ENCODE data around the gene CCDC159.
"Not testable (repeated sequence)": the region's sequence is repeated elsewhere in the genome, so short reads cannot be mapped to it uniquely, and the experiment has no call there.

CCDC159 gene, protein sequence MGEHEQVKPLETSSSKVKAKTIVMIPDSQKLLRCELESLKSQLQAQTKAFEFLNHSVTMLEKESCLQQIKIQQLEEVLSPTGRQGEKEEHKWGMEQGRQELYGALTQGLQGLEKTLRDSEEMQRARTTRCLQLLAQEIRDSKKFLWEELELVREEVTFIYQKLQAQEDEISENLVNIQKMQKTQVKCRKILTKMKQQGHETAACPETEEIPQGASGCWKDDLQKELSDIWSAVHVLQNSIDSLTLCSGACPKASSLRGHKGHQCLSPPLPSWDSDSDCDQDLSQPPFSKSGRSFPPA

DNA sequence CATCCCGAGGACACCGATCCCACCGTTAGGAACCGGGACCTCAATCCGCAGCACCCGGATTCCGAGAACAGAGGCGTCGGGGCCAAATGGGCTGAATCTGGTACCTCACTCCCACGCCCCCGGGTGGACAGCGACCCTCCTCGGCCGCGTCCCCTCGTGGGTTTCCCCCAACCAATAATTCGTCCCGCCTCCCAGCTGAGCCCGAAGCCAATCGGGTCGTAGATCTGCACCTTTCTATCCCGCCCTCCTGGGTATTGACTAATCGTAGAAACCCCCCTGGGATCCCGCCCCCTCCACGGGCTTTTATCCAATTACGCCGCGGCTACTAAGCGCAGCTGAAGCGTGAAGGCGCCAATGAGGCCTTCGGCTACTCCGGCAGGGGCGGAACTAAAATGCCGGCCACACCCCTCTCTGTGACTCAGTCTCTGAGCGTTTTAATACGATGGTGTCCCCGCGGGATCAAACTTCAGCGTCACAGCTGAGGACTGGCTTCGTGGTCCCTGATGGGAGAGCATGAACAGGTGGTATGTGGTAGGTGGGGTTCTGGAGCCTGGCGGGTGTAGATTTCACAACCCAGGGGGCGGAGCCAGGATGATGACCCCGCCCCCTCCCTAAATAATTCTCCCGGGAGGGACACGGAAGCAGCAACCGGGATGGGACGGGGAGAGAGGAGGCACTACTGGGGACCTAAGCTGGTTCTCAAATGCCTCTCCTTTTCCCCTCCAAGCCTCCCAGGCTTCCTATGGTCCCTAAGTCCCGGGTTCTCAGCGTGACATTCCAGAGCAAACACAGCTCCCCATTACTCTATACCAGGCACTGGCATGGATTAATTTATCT is at the start of gene CCDC159, which contains the start of gene TMEM205:
CCDC159 (plus strand) TSS at position 416 of the 837 bp plus-strand sequence; CDS start at position 504, 88 bp downstream.
TMEM205 (minus strand) TSS at position 165 of the 837 bp plus-strand sequence. CDS start 649 bp downstream, outside the sequence.
- DNase-seq: peak; percentile 86 to 99 (median 96)

DNA sequence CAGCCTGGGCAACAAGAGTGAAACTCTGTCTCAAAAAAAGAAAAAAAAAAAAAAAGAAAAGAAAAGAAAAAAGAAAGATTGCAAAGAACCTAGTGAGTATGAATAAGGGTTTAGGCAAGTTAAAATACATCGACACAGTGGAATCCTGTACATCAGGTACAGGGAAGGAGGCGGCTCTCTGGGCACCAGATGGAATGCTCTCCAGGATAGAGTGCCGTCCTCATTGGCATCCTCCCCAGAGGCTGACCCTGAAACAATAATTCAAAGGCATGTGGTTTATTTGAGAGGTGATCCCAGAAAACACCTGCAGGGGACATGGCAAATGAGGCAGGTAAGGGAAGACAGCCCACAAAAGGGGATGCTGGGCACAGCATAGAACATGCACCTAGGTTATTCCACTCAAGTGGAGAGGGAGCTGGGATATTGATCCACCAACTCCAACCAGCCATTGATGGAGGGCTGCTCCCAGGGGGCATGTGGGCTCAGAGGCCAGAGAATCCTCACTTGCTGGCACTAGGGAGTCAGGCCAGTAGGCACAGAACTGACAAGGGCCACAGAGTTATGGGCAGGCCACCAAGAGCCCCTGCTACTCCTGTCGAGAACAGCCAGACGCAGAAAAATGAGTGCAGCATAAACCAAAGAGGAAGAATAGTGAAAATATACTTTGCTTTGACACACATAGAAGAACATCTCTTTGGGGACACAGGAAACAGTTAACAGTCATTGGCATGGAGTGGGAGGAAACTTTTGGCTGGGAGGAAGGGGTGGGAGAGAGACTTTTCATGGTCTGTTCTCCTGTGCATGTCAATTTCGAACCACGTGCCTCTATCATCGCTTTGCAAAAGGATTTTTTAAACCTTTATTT is 46.1 kb upstream of the CCDC159 start:
- DNase-seq: no peak

DNA sequence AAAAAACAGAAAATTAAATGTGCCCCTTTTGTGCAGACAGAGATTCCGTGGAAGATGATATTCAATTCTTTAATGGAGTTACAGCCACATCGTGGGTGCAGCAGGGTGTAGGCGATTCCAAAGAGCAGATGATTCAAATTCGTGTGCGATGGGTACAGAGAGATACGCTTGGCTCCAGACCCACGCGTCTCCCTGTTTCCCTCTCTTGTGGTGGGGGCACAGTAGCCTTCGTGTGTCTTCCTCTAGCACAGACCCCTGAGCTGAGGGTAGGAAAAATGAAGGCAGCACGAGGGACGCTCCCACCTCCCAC is 45.6 kb upstream of the CCDC159 start:
- DNase-seq: no peak

DNA sequence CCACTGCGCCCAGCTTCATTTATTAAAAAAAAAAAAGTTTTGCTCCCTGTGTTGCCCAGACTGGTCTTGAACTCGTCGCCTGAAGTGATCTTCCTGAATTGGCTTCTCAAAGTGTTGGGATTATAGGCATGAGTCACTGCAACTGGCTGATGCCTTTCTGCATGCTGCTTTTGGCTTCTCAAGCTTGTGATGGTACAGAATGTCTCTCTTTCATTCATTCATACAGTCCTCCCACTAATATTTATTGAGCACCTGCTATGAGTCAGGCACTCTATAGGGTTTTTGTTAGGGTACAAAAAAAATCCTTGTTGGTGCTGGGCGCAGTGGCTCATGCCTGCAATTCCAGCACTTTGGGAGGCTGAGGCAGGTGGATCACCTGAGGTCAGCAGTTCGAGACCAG is 41.4 kb upstream of the CCDC159 start:
- no peak for DNase-seq

DNA sequence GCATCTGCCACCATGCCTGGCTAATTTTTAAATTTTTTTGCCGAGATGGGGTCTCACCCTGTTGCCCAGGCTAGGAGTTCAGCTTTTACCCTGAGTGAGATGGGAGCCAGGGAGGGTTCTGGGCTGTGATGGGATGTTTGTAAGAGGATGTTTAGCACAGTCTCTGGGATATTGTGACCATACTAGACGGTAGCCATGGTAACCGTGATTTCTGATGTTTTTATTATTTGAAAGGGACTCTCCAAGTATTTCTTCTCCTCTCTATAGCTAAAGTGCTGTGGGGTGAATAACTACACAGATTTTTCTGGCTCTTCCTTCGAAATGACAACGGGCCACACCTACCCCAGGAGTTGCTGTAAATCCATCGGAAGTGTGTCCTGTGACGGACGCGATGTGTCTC is 40.0 kb upstream of the CCDC159 start:
- no peak for DNase-seq

DNA sequence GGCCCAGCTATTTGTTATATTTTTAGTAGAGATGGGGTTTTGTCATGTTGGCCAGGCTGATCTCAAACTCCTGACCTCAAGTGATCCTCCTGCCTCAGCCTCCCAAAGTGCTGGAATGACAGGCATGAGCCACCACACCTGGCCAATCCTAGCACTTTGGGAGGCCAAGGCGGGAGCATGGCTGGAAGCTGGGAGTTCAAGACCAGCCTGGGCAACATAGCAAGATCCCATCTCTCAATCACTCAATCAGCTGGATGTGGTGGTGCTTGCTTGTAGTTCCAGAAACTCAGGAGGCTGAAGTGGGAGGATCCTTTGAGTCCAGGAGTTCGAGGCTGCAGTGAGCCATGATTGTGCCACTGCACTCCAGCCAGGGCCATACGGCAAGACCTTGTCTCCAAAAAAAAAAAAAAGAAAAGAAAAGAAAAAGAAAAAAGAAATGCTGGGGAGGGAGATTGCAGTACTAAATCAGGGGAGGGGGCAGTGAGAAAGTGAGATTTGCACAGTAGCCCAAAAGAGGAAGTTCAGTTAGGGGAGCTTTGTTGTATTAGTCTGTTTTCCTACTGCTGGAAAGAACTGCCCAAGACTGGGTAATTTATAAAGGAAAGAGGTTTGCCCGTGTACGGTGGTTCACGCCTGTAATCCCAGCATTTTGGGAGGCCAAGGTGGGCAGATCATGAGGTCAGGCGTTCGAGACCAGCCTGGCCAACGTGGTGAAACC is 25.9 kb upstream of the CCDC159 start:
- not testable (repeated sequence) for DNase-seq

DNA sequence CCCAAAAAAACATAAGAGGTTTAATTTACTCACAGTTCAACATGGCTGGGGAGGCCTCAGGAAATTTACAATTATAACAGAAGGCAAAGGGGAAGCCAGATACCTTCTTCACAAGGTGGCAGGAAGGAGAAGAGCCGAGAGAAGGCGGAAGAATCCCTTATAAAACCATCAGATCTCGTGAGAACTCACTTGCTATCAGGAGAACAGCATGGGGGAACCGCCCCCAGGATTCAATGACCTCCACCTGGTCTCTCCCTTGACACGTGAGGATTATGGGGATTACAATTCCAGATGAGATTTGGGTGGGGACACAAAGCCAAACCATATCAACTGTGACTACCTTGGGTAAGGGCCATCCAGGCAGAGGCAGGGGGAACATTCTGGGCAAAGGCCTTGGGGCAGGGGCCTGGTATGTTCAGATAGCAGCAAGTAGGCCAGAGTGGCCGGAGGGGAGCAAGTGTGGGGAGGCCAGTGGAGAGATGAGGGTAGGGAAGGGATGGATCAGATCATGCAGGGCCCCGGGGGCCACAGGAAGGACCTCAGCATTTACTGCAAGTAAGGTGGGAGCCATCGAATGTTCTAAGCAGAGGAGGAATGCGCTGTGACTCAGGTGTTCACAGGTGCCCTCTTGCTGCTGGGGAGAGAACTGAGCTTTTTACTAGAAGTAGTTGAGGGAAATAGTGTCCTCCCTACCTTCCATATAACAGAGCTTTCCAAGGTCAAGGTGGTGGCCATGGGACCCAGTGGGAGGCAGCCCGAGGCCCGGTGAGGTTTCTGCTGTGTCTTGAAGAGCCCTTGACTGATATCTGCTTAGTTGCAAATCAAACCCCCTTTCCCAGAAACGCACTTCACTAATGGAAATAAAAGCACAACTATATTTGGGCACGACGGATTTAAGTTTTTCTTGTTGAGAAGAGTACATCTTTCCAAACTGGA is 24.9 kb upstream of the CCDC159 start:
- no peak for DNase-seq

DNA sequence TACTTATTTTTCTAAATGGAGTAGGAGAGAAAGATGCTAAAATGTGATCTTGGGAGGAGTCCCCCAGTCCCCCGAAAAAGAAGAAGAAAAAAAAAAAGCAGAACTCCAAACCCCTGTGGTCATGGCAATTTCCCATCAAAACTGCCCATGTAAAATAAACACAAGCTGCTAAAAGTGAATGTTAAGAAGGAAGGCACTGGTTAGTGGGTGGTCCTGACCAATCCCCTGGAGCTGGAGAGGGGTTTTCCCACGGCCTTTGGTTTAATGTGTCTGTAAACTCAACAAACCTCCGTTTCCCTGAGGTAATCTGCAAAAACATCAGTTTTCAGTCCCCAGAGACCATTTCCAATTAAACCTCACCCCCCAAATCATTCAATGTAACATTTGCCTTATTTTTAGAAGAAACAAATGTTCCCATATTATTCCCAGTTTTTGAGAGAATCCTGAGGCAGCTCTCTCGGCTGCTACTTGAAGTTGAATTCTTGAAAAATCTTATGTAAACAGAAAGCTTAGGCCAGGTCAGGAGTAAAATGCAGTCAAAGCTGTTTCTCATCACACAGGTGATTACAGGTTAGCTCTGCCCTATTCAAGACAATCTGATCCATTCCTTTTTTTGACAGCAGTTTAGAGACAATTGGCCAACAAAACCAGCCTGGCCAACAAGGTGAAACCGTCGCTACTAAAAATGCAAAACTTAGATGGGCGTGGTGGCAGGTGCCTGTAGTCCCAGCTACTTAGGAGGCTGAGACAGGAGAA is 23.9 kb upstream of the CCDC159 start:
- no peak for DNase-seq

DNA sequence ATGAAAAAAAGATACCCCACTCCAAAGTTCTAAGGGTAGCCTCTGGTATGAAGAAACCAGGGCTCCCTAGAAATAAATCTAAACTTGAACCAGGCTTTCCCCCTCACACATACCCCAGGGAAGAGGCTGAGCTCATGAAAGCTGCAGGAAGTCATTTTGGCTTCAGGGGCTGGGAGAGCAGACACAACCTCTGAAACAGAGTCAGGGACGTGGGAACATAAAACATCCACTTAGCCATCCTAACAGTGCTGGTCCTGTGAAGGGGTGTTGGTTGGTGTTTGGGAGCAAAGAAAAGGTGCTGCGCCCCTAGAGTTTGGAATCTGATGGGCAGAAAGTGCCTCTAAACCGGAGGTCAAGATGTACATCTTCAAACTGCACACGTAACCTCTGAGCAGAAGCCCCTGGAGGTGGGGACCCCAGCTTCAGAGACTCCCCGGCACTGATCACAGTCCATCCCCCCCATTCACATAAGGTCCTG is 22.7 kb upstream of the CCDC159 start:
- DNase-seq: no peak

DNA sequence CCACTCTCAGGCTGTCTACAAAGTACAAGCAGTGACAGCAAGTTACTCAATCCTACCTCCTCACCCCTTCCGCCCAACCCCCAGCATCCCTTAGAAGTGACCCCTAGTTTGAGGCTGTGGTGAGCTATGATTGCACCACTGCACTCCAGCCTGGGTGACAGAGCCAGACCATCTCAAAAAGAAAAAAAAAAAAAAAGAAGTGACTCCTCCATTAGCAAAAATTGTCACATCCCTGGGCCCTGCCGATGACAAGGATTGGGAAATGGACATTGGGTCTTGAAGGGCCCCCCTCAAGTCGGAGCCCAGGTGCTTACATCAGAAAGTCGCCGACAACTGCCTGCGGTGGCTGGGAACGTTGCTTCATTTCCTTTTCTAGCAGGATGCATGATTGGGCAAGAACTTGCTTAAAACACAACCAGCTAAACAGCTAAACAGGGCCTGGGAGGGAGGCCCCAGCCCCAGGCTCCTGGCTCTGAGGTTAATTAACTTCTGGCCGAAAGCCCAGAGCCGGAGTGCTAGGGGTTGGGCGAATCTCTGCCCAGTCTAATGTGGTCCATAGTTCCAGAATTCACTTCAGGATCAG is 22.1 kb upstream of the CCDC159 start:
- DNase-seq: peak in 12 of 14 donors; percentile 14 to 79 (median 60)

DNA sequence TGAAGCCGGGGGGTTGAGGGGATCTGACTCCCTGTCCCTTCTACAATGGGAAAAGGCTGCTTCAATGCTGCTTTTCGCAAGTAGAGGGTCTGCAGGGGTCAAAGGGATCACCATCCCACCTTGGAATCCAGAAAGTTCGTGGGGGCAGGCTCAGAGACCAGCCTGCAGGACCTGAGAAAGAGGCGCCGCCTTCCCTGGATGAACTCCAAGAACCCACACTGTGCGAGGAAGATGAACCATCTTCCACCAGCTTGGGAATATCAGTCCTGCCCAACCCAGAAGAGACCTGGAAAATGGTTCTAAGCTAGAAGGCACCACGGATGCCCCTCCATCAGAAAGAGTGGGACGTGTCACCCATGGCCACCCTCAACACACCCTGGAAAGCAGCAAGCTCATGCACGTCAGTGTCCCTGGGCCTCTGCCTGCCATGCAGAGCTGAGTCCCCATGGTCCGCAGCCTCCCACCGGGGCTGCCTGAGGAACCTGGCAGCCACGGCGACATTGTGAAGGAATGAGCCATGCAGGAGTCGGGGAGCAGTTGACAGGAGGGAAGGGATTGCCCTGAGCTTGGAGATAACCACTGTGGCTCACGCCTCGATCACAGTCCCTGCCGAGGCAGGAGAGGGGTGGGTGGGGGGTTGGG is 21.4 kb upstream of the CCDC159 start:
- DNase-seq: peak in 1 of 14 donors; percentile 42

DNA sequence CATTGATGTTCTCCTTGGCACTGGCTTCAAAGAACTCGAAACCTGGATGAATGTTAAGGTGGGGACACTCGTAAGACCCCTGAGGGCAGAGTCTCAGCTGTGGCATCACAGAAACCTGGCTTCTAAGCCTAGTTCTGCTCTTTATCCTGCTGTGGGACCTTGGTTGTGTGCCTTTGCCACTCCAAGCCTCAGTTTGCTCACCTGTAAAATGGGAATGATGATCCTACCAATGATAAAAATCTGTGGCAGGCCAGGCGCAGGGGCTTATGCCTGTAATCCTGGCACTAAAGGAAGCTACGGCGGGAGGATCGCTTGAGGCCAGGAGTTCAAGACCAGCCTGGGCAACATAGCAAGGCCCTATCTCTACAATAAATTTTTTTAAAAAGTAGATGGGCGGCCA is 20.8 kb upstream of the CCDC159 start:
- no peak for DNase-seq

DNA sequence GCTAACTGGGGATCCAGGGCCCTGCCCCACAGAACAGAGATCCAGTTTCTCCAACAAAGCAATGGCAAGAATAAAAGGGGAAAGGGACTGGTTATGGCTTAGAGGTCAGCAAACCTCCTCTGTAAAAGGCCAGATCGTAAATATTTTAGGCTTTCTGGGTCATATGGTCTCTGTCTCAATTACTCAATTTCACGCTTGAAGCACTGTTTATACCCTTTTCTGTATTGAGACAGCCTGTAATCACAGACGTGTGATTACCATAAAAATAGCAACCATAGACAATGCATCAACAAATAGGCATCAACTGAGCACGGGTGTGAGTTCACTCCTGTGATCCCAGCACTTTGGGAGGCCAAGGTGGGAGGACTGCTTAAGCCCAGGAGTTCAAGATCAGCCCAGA is 16.2 kb upstream of the CCDC159 start:
- DNase-seq: no peak

DNA sequence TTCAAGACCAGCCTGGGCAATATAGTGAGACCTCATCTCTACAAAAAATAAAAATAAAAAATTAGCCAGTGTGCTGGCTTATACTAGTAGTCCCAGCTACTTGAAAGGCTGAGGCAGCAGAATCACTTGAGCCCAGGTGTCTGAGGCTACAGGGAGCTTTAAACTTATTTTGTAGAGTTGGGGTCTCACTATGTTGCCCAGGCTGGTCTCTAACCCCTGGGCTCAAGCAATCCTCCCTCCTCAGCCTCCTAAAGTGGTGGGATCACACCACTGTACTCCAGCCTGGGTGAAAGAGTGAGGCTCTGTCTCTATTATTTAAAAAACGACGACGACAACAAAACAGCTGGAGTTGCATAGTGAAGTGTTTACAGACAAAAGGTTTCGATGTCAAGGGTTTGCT is 14.8 kb upstream of the CCDC159 start:
- DNase-seq: no peak

DNA sequence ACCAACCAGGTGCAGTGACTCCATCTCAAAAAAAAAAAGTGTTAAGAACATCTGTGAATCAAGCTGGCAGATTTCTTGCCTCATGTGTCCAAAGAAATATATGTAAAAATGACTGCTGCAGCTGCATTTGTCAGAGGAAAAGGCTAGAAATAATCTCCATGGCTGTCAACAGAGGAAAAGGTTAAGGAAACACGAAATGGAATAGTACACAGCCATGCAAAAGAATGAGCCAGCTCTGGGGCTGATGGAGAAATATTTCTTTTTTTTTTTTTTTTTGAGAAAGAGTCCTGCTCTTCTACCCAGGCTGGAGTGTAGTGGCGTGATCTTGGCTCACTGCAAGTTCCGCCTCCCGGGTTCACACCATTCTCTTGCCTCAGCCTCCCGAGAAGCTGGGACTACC is 13.5 kb upstream of the CCDC159 start:
- no peak for DNase-seq

DNA sequence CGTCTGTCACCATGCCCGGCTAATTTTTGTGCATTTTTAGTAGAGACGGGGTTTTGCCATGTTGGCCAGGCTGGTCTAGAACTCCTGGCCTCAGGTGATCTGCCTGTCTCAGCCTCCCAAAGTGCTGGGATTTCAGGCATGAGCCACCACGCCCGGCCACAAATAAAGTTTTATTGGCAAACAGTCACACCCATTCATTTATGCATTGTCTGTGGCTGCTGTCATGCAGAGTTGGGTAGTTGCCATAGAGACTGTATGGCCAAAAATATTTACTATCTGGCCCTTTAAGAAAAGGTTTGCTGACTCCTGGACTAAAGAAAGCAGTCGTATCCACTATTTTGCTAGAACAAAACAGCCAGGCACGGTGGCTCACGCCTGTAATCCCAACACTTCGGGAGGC is 12.5 kb upstream of the CCDC159 start:
- DNase-seq: not testable (repeated sequence)

DNA sequence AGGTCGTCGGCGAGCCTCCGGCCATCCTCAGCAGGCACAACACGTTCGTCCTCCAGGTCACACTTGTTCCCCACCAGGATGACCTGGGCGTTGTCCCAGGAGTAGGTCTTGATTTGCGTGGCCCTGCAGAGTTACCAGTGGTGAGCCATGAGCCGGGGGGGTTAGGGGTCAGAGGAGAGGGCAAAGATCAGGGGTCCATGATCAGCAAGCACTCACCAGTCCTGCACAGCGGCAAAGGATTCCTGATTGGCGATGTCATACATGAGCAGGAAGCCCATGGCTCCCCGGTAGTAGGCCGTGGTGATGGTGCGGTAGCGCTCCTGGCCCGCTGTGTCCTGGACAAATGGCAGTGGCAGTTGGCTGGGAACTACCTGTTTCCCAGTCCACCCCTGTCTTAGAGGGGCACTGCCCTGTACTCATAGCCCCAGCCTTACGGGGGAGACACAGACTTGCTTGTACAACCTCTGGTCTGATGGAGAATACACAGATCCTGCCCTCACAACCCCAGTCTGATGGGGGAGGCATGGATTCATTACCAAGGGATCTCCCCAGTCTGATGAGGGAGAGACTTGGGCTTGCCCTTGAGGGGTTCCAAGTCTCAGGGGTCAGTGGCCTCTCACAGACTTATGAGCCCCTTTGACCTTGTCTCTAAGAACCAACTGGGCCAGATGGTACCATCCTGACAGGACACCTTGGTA is 10.7 kb upstream of the CCDC159 start:
- DNase-seq: no peak

DNA sequence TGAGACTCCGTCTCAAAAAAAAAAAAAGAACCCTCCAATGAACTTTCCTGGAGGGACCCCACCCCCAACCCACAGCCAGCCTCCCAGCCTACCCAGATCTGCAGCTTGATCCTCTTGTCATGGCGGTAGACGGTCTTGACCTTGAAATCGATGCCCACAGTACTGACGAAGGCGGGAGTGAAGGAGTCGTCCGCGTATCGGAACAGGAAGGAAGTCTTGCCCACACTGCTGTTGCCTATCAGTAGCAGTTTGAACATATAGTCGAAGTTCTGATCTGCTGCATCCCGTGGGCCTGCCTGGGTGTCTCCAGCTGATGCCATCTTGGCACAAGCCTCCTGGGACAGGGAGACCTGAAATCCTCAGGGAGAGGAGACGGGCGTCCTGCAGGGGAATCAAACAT is 9.2 kb upstream of the CCDC159 start:
- no peak for DNase-seq

DNA sequence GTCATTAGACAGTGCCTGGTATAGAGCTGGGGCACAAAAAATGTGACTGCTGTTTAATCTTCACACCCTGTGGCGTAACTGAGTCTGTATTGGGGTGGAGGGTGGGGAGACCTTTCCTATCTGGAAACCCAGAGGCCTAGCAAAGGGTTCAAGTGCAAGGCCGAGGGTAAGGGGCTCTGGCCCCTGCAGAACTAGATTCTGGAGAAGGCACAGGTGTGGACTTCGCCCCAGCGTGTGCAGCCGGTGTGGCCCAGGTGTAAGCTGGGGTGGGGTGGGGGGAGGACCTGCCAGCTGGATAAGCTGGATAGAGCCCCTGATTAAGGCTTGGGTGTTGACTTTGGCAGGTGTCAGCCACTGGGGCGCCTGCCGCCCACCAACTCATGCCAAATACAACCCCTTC is 8.2 kb upstream of the CCDC159 start:
- DNase-seq: no peak

Data from C1 segment of cervical spinal cord (tissue), 14 donors.